K562 (cell line): ENCODE results near the gene GATB.

ENCODE experiments used
- CCNT2 ChIP-seq: IDR thresholded peaks from 2 replicates; pipeline ENCODE4 v1.6.1; 2011; ENCODE audit warnings: borderline replicate concordance, low read depth, mild to moderate bottlenecking, moderate library complexity, mixed read lengths, low read length; ENCODE audit not compliant: insufficient read length; ENCODE audit errors: extremely low read depth
- EGR1 ChIP-seq: fragments of 450-650 bp; conservative IDR thresholded peaks from 2 replicates; pipeline ENCODE4 v1.6.1; 2017; ENCODE audit warnings: mild to moderate bottlenecking
- ELF1 ChIP-seq: fragments of 200-800 bp; sonication (Bioruptor generic); IDR thresholded peaks from 2 replicates; pipeline ENCODE4 v1.6.1; 2016; ENCODE audit warnings: missing genetic modification characterization, missing compliant biosample characterization
- GATA2 ChIP-seq: sonication (generic); formaldehyde crosslinking; IDR thresholded peaks from 2 replicates; pipeline ENCODE4 v1.4.0; 2020; ENCODE audit warnings: mild to moderate bottlenecking, missing genetic modification reagents
- ZBTB1 ChIP-seq: sonication (generic); formaldehyde crosslinking; IDR thresholded peaks from 2 replicates; pipeline ENCODE4 v1.8.1; 2023; ENCODE audit warnings: missing genetic modification reagents, low read depth, mild to moderate bottlenecking, borderline replicate concordance
- TF ChIP-seq, protein P1 (sequence below), 3 experiments: IDR thresholded peaks in 2 of 3; conservative IDR thresholded peaks in 1 of 3; 2 replicates each; pipeline ENCODE4 v1.5.1; 2011 to 2012; ENCODE audit warnings: low read length in 3 of 3, mild to moderate bottlenecking in 3 of 3, control low read depth in 2 of 3, improper control_type of control experiment in 1 of 3, inconsistent platforms in 1 of 3, low read depth in 1 of 3, mixed read lengths in 1 of 3, moderate library complexity in 1 of 3; ENCODE audit not compliant: insufficient read depth in 2 of 3
- TF ChIP-seq, protein P2 (sequence below): fragments of 450-650 bp; IDR thresholded peaks from 2 replicates; pipeline ENCODE4 v1.6.1; 2018; ENCODE audit not compliant: partially characterized antibody

DNA sequence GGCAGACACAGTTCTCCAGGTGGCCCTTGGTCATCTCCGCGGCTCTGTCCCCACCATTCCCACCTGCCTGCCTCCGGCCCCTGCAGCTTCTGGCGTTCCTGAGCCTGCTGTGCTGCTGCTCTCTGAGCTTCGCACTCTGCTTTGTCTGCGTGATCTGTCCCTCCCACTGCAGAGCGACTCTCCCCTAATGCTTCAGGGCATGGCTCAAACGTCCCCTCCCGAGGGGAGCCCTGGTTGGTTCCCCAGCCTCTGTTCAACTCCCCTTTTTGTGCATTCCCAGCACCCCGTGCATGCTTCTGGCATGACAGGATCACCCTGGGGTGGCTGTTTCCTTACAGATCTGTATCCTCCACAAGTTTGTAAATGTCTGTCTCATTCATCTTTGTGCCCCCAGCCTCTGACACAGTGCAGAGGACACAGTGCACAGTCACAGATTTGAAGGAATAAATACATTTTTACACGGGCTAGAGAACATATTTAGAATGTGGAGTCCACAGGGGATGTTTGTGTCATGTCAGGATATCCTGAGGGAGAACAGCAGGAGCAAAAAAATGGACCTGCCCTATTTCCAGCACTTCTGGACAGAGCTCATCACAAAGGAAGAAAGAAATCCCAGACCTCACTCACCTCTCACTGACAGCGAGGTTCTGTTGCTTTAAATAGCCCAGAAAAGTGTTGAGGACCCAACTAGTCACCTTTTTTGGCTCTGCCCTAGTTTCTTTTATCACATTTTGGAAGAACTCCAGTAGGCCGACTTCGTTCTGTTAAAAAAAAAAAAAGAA, 72.6 kb downstream of the GATB start:
- TF ChIP-seq CCNT2 (no peak), ELF1 (tag) (no peak), GATA2 (CRISPR knock-in tag) (no peak), EGR1 (no peak), ZBTB1 (no peak)
- TF ChIP-seq, protein P1, sequence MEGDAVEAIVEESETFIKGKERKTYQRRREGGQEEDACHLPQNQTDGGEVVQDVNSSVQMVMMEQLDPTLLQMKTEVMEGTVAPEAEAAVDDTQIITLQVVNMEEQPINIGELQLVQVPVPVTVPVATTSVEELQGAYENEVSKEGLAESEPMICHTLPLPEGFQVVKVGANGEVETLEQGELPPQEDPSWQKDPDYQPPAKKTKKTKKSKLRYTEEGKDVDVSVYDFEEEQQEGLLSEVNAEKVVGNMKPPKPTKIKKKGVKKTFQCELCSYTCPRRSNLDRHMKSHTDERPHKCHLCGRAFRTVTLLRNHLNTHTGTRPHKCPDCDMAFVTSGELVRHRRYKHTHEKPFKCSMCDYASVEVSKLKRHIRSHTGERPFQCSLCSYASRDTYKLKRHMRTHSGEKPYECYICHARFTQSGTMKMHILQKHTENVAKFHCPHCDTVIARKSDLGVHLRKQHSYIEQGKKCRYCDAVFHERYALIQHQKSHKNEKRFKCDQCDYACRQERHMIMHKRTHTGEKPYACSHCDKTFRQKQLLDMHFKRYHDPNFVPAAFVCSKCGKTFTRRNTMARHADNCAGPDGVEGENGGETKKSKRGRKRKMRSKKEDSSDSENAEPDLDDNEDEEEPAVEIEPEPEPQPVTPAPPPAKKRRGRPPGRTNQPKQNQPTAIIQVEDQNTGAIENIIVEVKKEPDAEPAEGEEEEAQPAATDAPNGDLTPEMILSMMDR (IDR thresholded peaks at IDR 0.05 in 2 of 3, conservative IDR thresholded peaks at IDR 0.05 in 1 of 3; ENCODE audit: insufficient read depth in 2 of 3, low read depth in 1 of 3, low read length in 3 of 3): no peak
- TF ChIP-seq, protein P2, sequence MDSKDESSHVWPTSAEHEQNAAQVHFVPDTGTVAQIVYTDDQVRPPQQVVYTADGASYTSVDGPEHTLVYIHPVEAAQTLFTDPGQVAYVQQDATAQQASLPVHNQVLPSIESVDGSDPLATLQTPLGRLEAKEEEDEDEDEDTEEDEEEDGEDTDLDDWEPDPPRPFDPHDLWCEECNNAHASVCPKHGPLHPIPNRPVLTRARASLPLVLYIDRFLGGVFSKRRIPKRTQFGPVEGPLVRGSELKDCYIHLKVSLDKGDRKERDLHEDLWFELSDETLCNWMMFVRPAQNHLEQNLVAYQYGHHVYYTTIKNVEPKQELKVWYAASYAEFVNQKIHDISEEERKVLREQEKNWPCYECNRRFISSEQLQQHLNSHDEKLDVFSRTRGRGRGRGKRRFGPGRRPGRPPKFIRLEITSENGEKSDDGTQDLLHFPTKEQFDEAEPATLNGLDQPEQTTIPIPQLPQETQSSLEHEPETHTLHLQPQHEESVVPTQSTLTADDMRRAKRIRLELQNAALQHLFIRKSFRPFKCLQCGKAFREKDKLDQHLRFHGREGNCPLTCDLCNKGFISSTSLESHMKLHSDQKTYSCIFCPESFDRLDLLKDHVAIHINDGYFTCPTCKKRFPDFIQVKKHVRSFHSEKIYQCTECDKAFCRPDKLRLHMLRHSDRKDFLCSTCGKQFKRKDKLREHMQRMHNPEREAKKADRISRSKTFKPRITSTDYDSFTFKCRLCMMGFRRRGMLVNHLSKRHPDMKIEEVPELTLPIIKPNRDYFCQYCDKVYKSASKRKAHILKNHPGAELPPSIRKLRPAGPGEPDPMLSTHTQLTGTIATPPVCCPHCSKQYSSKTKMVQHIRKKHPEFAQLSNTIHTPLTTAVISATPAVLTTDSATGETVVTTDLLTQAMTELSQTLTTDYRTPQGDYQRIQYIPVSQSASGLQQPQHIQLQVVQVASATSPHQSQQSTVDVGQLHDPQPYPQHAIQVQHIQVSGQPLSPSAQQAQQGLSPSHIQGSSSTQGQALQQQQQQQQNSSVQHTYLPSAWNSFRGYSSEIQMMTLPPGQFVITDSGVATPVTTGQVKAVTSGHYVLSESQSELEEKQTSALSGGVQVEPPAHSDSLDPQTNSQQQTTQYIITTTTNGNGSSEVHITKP: no peak
